HG03575 (cell line): Measurements from ENCODE around the gene MOCS1.

ENCODE experiments used
- ATAC-seq: cut with Tn5 transposase; IDR thresholded peaks from one replicate; pipeline ENCODE4 v1.9.1; 2021; ENCODE audit not compliant: unreplicated experiment, insufficient number of reproducible peaks, low FRiP score; ENCODE audit errors: extremely low read depth

The MOCS1 gene

DNA sequence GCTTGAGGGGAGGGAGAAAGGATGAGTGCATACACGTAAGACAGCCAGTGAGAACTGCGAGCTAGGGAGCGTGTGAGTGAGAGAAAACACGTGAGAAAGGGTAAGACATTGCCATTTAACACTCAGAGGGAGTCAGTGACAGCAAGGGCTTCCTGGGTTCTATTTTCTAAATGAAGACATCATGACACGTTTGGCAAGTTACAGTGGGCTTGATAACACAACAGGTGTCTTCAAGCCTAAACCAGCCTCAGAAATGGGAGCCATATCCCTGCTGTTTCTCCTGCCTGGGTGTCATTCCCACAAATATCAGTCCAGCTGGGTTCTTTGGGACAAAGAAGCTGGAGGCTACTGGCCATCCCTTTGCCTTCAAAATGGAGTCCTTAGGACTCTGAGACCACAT lies 16.9 kb upstream of the MOCS1 start:
- ATAC-seq = no peak

DNA sequence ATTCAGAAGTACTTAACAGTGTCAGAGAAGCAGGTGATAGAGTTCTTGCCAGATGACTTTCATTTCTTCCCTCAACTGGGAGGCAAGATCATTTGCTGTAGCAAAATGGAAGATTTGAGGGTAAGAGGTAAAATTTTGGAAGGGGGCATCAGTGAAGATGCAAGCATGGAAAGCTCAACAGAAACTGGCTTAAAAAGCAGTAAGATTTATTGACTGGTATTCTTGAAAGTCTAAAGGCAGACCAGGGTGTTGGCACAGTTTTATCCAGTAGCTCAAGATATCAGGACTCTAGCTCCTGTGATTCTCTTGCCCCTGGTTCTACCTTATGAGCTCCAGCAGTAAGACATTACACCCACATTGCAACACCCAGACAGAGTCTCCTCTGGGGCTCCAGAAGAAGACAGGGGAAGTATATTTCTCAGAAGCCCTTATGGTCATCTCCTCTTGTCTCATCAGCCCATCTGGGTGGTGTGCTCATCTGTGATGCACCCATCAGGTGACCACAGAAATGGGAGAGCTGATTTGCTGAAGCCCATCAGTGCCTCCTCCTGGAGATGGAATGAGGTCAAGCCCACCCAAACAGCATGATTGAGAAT lies 16.0 kb upstream of the MOCS1 start:
- no peak for ATAC-seq

DNA sequence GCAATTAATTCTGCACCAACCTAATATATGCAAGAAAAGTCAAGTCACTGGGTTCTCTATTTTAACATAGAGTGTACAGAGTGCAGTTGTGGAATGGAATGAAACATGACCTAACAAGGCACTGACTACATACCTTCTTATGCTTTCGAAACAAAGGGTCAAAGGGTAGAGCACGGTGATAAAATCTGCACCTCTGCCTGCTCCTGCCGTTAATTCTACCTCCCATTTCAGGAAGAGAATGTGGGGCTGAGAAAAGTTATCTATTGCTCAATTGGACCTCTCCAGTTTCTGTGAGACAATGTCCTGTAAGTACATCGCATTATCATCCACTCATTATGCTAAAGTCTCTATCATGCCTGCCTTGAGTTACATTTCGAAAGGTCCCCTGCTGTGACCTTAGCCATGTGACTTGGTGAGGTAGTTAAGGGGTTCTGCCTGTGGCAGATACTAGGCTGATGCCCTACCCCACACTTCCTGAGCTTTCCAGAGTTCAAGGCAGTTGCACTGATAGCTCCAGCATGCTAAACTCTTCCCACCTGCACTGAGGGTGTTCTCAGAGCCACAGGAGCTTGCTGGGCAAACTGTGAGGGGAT lies 14.0 kb upstream of the MOCS1 start:
- ATAC-seq = no peak

DNA sequence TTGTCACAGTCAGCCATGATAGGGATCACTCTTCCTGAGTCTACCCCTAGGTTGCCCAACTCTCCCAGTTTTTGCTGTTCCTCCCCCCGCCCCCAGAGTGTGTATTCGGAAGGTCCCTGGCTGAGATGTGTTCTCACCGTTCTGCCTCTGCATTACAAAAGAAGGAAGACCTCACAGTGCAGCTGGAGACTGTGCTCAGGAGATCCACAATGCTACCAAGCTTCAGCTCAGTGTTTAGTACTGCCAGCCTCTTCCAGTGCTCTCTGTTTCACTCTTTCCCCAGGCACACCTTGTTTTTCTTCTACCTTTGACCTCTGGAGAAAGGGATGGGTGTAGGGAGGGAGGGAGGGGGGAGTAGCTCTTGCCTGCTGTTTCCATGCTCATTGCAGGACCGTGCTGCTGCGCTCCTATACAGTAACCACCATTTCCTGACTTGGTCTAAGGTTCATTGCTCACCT lies 13.4 kb upstream of the MOCS1 start:
- ATAC-seq = no peak

DNA sequence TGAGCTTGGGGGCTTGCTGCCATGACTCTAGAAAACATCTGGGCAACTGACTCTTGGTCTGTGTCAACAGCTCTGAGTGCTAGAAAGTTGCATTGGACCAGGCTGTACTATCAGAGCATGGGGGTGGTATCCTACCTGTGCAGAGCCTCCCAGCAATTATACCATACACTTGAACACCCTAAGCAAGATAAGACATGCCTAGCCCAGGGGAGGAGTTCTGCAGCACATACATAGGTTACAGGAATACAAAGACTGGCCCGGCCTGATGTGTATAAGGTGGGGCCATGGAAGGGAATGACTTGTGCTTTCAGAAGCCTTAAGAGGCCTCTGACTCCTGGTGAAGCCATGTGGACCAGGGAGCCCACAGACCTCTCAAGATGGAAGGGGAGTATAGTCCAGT lies 11.4 kb upstream of the MOCS1 start:
- ATAC-seq = no peak

DNA sequence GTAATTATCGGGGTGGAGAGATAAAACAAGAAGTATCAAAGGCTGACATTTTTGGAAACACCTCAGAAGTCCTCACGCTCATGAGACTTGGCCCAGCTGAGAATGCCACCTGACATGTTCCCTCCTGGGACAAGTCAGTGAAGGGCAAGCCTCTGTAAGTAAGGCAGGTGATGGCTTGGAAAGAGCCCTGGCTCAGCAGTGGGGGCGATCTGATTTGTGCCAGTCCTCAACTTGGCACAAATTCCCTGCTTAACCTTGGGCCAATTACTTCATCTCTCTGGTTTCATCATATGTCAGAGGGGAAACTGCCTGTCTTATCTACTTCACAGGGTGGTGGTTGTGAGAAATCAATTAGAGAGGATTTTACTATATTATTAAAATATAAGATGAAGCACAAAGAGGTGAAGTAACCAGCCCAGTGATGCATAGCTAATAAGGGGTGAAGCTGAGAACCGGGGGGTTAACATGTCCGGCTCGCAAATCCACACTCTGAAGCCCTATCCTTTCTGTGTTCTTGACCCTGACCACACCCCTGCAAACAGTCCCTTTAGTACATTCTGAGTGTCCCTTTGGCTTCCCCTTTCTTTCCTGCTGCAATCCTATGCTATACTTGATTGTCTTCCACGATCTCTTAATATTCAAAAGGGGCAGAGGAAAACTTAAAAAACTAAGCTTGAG lies 8.8 kb upstream of the MOCS1 start:
- no peak for ATAC-seq

DNA sequence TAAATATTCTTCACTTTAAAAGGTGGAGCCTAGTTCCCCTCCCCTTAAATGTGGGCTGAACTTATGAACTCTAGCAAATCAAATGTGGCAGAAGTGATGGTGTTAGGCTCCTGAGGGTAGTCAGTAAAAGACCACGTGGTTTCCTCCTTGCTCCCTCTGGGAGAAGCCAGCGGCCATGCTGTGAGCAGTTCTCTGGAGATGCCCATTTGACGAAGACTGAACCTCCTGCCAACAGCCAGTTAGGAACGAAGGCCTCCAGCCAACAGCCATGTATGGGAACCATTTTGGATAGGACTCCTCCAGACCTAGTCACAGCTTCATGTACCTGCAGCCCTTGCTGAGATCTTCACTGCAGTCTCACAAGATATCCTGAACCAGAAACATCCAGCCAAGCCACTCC lies 7.6 kb upstream of the MOCS1 start:
- no peak for ATAC-seq

DNA sequence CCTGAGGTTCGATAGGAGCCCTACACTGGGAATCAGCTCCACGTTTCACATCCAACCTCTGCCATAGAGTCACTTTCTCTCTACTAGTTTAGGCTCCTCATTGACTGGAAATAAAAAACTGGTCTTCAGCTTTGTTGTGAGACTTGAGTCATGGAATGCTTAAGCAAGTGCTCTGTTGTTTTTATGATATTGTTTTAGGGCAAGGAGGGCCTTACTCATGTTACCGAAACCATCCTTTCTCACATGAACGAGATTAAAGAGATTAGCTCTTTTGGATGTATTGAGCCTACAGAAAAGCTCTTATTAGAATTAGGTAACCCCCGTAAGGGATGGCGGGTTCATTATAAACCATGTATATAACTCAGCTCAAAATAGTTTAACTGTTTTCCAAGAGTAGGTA lies 6.9 kb upstream of the MOCS1 start:
- ATAC-seq = no peak

DNA sequence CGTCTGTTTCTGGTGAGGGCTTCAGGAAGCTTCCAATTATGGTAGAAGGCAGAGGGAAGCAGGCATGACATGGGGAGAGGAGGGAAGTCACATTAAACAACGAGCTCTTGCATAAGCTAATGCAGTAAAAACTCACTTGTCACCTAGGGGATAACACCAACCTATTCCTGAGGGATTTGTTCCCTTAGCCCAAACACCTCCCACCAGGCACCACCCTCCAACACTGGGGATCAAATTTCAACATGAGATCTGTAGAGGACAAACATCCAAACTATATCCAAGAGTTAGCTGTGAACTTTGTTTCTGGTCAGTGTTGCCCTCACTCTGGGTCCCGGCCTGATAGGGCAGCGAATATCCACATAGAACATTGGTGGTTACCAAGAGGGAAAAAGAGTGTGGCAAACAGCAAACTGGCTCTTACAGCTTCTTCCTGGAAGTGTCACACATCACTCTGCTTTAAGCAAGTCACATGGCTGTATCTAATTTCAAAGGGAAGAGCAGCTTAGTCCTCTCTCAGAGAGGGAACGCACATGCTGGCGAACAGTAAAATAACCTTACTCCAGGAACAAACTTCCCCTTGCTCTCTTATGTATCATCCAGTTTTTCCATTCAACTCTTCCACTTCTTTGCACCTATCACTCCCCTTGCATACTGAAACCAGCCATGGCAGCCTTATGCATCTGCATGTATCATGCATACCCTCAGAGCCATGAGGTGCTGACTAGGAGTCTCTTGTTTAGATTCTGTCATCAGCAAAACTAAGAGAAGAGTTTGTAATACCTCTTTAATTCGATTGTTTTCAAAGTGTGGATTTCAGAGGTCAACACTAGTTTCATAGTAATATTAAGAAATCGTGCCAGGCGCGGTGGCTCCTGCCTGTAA lies 4.8 kb upstream of the MOCS1 start:
- no peak for ATAC-seq

DNA sequence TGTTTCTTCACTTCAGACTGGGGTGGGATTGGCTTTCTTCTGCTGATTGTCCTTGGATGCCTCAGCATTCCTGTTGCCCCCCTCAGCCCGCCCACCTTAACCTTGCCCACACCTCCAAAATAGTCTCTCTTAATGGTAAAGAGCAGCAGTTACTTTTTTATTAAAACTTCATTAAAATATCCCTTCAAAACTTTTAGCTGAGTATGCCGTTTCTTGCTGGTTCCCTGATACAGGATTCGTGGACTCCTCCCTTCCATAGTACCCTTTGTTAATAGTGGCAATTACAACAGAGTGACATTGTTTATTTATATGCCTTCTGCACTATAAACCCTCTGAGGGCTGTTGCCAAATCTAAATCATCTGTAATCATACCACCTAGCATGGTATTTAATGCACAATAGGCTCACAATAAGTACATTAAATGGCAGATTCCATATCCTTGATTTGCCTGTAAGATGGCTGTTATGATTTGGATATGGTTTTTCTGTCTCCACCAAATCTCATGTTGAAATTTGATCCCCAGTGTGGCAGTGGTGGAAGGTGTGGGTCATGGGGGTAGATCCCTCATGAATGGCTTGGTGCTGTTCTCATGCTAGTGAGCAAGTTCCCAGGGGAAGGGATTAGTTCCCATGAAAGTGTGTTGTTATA lies 3.5 kb upstream of the MOCS1 start:
- ATAC-seq = no peak

DNA sequence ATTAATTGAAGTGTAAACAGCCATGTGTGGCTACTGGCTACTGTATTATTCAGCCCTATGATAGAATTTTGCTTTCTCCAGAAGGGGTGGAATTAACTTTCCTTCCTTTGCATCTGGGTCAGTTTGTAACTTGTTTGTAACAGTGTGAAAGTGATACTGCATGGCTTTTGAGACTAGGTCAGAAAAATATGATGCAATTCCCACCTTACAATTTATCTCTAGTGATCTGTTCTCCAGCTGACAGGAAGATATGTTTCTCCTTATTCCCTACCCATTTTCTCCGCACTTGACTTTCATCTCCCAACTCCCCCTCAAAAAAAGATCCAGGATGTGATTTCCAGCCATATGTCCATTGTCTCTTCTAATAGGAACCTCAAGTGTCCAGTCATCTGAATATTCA lies 2.6 kb upstream of the MOCS1 start:
- no peak for ATAC-seq

DNA sequence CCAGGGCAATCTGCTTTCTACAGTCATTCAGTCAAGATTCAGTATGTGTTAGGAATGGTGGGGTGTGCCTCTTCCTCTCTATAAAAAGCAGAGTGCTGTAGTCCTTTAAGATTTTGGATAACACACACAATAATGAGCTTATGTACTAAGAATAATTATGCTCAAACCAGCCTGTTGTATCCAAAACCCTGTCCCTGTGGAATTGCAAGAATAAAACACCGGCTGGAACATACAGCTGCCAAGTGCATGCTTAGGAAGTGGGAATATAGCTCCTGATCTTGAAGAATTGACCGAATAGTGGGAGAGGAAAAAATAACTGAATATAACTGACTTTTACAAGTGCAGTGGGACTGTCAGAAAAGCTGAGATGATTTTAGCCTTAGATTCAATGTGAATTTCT lies 979 bp upstream of the MOCS1 start:
- no peak for ATAC-seq

DNA sequence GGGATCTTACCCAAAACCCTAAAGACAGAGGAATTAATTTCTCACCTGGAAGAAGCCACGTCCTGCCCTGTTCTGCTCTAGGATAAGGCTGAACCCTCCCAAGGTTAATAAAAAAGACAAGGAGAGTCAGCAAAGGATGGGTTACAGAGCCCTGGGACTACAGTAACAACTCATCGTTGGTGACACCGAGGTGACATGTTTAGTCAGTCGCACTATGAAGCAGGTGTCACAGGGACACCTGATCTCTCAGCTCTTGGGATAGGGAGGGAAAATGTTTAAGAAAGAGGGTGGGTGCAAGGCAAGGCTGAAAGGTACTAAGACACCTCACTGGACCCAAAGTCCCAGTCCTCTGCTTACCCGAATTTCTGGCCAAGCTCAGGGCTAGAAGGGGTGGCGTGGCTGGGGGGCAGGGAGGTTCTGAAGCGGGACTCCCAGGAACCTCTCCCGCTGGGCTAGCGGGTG lies 562 bp downstream of the MOCS1 start:
- ATAC-seq = no peak

DNA sequence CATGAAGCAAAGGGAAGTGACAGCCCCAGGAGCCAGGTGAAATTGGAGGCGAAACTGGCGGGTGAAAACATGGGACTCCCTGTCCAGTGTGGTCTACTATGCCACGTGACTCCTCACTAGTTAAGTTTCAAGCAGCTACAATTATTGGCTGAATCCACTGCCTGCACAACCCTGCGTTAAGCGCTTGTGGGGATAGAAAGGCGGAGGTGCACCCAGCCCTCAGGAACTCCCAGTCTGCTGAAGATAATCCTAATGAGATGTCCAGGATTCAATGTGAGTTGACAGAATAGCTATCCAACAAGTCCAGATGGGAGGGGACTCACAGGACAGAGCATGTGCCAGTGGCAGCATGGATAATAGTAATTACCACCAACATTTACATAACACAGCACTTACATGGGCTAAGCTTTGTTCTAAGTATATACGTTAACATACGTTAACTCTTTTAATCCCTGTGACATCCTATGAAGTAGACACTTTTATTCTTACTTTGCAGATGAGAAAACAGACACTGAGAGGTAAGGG lies 1.8 kb downstream of the MOCS1 start:
- ATAC-seq = no peak

DNA sequence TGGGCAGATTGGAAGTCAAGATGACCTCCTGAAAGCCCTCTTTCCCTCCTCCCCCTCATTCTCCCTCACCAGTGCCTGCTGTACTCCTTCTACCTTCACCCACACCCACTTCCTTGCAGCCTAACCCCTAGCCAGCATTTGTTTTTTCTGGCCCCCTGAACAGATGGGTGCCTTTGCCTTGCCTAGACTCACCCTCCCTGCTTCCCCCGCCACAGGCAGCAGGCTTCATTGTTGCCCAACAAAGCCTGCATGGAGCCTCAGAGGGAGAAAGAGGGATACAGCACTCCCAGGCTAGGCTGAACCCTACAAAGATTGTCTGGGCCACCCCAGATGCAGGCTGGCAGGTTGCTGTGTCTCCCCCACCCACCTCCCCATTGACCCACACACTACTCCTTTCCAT lies 2.7 kb downstream of the MOCS1 start:
- ATAC-seq = no peak

DNA sequence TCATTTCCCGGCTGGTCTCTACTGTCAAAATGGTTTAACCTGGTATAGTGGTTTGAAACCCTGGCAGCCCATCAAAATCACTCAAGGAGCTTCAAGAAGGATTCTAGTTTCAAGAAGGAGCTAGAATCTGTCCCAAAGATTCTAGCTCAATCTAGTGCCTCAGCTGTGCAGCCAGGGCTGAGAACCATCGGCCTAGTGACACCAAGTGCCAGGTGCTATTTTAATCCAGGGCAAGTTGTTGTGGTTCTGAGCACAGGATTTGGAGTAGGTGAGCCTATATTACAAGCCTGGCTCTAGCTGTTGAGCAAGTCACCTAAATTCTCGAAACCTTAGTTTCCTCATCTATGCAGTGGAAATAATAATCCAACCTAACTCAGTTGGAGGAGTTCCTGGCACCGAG lies 3.7 kb downstream of the MOCS1 start:
- no peak for ATAC-seq

DNA sequence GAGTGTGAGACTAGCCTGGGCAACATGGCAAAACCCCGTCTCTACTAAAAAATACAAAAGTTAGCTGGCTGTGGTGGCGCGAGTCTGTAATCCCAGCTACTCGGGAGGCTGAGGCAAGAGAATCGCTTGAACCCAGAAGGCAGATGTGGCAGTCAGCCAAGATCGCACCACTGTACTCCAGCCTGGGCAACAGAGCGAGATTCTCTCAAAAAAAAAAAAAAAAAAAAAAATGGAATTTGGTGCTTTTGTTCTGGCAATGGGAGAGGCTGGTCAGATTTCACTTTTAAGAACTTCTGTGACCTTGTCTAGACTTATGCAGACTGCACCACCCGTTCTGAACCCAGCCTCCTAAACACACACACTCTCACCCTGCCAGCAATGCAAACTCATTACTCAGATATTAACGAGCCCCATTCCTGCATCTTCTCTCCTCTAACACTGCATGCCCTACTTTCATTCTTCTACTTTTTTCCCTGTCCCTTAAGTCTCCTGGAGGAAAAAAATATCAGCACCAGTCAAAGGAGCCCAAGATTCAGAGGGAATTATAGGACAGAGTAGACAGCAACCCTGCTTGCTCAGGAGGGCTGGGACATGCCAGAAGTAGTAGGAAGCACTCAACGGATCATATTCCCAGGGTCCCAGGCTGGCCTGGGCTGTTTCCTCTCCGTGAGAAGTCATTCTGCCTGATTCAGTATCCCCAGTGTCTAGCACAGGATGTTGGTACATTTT lies 4.4 kb downstream of the MOCS1 start:
- no peak for ATAC-seq

DNA sequence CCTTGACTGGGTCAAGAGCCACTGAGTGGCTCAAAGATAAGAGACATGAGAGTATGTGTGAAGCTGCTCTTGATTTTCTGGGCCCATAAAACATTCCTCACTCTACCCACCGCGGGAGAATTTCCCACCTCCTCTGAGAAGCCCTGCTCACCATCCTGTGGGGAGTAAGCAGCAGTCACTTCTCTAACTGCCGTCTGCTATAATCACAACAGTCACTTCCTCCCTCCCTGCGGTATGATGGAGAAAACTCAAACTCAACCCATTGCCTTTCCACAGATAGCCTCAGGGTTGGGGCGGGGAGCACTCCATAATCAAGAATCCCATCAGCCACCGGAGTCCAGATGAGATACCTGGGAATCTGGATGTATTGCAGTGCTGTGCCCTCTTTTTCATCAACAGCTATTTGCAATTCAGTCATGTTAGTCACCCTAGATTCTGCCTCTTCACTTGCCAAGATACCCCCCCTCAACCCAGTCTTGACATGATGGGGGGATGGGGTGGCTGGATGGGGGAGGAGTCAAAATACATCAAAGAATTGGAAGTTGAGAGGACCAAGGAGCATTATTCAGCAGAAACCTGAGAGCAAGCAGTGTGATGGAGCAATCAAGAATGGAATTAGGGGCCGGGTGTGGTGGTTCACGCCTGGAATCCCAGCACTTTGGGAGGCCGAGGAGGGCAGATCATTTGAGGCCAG lies 5.1 kb downstream of the MOCS1 start:
- ATAC-seq = no peak
